NCI-H1694 (cell line): Measurements from ENCODE around the gene MAP3K2.
"Not testable (repeated sequence)": the region's sequence is repeated elsewhere in the genome, so short reads cannot be mapped to it uniquely, and the experiment has no call there.

Experiments used
- DNase-seq: peaks from one replicate; lab custom pipeline; 2025; lab: John Stamatoyannopoulos, UW

The MAP3K2 gene

DNA sequence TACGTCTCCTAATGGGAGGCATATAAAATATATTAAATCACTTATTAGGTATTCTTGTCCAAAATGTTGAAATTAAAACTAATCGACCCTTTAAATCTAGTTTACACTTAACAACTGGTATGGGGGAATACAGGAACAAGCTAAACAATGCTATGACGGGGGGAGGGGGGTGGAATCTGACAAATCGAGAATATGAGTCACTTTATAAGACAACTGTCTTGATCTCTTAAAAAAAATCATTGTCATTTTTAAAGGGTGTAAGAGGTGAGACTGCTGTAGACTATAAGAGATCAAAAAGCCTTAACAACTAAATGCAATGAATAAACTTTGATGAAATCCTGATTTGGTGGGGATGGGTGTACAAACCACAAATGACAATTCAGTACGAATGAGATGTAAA is 6.0 kb downstream of the MAP3K2 start:
- no peak for DNase-seq

DNA sequence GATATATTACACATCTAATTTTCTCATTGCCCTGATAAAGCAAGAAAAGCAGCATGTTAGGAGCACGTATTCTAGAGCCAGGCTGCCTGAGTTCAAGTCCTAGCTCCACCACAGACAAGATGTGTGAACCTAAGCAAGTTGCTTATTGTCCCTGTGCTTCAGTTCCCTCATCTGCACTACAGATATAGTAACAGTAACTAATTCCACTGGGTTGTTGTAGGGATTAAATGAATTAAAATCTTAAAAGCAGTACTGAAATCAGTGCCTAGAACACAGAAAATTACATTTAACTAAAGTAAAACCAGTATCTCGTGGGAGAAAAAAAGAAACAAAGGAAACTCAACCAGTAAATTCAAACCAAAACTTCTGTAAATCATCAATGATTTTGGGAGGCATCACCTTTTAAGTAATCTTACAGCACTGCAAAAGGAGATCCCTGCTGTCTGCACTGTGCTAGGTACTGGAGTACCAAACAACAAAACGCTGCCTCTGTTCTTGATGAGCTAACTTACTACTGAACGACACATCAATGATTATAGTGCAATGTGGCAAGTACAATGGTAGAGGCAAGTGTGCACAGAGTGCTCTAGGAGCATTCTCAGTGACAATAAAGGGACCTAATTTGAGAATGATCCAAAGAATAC is 7.9 kb downstream of the MAP3K2 start:
- no peak for DNase-seq

DNA sequence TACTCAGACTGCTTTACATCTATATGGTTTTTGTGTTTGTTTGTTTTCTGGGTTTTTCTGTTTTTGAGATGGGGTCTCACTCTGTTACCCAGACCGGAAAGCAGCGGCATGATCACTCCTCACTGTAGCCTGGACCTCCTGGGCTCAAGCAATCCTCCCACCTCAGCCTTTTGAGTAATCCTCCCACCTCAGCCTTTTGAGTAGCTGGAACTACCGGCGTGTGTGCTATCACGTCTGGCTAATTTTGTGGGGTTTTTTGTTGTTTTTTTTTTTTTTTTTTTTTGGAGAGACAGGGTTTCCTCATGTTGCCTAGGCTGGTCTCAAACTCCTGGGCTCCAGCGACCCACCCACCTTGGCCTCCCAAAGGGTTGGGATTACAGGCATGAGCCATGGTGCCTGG is 9.1 kb downstream of the MAP3K2 start:
- DNase-seq, result no peak

DNA sequence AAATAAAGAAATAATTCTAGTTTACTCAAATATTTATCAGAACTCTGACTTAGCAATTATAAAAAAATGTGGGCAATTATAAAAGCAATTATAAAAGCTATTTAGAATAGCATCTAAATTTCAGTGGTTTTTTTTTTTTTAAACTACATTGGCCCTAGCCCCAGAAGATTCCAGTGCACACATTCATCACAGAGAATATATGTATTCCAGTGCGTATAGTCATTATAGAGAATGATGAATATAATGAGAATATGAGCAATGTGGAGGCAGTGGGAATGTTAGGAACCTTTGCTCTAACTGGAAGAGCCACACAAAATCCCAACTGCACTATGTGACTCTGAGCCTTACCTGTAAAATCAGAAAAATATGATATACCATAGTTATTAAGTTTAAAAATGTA is 10.5 kb downstream of the MAP3K2 start:
- DNase-seq, result no peak

DNA sequence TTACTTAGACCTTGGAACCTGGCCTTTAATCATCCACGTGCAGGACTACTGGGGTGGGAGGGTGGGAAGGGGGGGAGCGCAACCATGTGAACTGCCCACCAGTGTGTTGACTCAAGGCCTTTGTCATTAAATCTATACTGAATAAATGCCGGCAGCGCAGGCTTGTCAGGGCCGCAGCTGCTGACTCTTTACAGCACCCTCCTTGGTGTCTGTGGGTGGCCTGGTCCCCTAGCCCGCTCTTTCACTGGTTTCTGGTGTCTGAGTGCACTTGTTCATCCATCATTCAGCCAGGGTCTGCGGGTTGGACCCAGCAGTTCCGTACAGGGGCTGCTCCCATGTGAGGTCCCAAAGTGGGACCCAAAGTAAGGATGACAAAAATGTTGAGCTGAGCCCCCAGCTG is 11.5 kb downstream of the MAP3K2 start:
- no peak for DNase-seq

DNA sequence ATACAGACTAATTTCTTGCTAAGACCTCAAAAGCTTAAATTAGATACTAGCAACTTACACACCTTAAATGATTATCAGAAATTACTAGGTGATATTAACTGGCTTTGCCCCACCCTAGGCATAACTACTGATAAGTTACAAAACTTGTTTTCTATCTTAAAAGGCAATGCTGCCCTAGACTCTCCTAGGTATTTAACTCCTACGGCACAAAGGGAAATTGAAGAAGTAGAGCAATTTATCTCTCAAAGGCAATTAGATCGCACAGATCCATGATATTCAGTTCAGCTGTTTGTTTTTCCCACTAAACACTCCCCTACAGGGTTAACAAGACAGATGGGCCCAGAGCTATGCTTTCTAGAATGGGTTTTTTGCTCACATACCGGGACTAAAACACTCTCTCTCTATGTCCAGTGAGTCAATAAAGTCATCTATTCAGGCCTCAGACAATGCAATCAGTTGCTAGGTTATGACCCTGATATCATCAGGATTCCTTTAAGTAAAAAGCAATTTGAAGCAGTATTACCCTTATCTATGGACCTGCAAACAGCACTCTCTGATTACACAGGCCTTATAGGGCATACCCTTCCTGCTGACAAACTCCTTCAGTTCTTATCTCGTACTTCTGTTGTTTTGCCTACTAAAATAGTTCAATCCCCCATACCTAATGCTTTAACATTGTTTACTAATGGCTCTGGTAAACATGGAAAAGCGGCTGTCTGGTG is 14.3 kb downstream of the MAP3K2 start:
- DNase-seq, result no peak

DNA sequence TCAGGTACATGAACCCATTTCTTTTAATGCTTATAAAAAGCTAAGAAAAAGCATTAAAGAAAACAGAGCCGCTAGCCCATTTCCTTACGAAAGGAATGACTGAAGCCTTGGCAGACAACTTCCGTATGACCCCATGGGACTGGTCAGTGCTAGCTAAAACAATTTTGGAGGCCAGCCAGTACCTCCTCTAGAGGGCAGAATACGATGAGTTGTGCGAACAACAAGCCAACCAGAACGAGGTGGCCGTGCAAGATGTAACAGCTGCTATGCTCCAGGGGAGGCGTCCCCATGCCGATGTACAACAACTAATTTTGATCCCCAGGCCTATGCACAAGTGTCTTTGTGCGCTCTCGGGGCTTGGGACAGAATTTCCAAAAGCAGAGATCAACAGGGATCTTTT is 16.7 kb downstream of the MAP3K2 start:
- DNase-seq, result no peak

DNA sequence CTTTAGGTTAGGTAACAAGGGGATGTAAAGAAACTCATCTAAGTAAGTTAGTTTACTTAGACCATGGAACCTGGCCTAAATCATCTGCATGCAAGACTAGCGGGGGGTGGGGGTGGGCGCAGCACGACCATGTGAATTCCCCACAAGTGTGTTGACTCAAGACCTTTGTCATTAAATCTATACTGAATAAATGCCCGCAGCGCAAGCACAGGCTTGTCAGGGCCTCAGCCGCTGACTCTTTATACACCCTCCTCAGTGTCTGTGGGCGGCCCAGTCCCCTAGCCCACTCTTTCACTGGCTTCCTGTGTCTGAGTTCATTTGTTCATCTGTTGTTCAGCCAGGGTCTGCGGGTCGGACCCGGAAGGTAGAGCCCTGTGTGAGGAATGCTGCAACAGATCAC is 17.8 kb downstream of the MAP3K2 start:
- no peak for DNase-seq

DNA sequence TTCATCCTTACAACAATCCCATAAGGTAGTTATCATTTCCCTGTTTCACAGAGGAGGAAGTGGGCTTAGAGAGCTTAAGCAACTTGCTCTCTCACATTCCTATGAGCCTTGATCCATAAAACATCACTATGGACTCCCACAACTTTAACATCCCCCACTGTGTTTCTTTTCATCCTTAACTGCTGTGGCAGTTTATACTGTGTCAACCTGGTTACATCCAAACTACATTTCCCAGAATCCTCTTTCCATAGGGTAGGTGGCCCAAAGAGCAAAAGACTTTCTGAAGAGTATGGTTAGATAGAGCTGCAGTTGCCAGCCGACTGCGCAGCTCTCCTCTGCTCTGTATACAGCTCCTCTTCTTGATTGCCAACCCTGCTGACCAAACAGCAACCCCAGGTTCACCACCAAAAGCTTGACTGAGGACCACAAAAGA is 22.5 kb downstream of the MAP3K2 start:
- DNase-seq, result no peak

DNA sequence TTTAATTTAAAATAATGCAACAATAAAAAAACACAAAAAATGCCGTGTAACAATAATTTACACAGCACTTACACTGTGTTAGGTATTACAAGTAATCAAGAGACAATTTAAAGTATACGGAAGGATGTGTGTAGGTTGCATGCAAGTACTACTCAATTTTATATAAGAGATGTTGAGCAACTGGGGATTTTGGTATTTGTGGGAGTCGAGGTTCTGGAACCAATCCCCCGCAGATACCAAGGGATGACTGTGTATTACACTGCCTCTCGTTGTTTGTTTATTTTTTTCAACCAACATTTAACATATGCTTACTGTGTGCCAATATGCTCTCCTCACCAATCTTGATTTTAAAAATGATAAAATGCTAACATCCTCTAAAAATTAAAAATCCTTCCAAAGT is 24.8 kb downstream of the MAP3K2 start:
- DNase-seq, result no peak

DNA sequence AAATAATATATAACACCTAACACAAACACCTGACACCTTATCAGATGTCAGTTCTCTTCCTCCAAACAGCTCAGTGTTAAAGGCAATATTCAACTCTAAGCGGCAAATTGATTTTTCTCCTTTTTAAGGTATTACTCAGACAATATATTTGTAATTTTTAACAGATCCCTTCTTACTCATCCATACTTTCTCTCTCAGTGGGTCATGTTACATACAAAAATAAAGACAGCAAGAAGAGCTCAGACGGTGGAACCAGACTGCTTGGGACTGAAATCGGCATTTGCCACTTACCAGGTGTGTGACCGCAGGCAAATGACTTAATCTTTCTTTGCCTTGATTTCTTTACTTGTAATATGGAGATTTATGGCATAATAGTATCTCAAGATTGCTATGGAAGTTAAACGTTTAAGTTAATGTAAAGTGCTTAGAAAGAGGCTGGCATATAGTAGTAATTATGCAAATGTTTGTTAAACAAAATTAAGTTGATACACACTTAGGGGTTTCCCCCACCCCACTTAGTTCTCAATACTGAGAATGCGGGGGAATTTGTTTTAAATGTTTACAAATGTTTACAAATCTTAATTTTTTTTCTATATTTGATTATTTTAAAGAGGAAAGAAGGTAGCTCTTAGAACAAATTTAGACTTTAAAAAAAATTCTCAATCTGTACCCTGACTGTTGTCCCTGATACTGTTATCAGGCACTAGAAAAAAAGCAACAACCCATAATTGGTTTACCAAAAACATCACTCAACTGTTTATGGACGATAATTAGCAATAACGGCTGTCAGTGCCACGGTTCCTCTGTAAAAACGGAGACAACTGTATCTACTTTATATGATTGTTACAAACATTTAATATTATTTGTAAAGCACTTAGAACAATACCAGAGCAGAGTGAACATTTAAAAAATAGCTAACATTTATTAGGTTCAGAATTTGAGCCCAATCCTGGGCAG is 25.6 kb downstream of the MAP3K2 start:
- DNase-seq, result no peak

DNA sequence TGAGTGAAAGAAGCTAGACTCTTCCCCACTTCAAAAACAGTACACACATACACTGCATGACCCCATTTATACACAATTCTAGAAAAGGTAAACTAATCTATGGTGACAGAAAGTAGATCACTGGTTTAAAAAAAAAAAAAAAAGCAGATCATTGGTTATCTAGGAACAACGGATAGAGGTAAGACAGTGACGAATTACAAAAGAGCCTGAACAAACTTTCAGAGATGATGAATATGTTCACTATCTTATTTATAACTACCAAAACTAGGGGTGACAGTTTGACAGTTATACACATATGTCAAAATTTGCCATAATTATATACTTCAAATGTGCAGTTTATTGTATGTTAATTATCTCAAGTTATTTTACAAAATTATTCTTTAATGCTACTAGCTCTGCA is 27.5 kb downstream of the MAP3K2 start:
- no peak for DNase-seq

DNA sequence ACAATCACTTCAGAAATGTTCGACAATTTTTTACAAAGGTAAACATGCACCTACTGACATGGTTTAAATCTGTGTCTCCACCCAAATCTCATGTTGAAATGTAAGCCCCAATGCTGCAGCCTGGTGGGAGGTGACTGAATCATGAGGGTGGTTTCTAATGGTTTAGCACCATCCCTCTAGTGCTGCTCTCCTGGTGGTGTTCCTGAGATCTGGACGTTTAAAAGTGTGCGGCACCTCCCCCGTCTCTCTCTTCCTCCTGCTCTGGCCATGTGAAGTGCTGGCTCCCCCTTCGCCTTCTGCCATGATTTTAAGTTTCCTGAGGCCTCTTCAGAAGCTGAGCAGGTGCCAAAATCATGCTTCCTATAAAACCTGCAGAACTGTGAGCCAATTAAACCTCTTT is 28.3 kb downstream of the MAP3K2 start:
- DNase-seq, result no peak

DNA sequence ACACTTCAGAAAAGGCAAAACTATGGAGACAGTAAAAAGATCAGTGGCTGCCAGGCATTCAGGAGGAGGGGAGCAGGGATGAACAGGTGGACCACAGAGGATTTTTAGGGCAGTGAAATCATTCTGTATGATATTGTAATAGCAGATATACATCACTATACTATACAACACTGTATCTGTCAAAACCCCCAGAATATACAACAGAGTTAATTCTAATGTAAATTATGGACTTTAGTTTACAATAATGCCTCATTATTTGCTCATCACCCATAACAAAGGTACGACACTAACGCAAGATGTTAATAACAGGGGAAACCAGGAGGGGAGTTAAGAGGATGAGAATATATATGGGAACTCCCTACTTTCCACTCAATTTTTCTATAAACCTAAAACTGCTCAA is 28.8 kb downstream of the MAP3K2 start:
- DNase-seq, result no peak

DNA sequence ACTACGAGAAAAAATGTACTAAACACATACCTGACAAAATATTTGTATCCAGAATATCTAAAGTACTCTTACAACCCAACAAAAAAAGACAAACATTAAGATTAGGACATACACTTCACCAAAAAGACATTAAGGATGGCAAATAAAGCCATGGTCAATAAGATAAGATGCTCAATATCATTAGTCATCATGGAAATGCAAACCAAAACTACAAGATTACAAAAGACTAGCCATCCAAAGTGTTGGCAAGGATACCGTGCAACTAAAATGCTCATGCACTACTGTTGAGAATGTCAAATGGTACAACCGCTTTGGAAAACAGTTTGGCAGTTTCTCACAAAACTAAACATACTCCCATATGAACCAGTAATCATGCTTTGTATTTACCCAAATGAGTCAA is 29.7 kb downstream of the MAP3K2 start:
- no peak for DNase-seq

DNA sequence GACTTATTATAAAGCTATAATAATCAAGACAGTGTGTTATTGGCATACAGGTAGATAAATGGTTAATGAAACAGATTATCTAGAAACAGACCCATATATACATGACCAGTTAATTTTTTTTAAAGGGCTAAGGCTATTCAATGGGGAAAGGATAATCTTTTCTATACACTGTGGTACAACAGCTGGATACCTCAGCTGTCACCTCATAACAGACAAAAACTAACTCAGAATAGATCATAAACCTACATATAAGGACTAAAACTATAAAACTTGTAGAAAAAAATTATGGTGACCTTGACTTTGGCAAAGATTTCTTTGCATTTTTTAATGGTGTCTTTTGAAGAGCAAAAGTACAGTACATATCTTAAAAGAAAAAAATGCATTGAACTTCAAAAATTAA is 30.2 kb downstream of the MAP3K2 start:
- no peak for DNase-seq

DNA sequence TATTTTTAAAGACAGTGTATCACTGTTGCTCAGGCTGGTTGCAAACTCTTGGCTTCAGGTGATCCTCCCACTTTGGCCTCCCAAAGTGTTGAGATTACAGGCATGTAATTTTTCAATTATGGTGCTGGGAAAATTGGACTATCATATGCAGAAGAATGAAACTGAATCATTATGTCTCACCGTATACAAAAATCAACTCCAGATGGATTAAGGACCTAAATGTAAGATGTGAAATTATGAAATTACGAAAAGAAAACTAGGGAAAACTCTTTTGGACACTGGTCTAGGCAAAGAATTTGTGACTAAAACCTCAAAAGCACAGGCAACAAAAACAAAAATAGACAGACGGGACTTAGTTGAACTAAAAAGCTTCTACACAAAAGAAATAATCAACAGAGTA is 31.2 kb downstream of the MAP3K2 start:
- DNase-seq, result no peak

DNA sequence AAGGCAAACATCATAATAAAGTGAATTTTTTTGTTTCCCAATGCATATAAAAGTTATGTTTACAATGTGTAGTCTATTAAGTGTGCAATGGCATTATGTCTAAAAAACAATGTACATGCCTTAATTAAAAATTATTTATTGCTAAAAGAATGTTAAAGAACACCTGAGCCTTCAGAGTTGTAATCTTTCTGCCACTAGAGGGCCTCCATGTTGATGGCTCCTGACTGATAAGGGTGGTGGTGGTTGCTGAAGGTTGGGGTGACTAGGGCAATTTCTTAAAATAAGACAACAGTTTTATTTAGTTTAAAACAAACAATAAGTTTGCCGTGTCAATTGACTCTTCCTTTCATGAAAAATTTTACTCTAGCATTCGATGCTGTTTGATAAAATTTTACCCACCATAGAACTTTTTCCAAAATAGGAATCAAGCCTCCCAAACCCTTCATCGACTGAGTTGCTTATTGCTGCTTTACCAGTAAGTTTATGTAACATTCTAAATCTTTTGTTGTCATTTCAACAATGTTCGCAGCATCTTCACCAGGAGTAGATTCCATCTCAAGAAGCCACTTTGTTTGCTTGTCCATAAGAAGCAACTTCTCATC is 32.3 kb downstream of the MAP3K2 start:
- DNase-seq, result no peak

DNA sequence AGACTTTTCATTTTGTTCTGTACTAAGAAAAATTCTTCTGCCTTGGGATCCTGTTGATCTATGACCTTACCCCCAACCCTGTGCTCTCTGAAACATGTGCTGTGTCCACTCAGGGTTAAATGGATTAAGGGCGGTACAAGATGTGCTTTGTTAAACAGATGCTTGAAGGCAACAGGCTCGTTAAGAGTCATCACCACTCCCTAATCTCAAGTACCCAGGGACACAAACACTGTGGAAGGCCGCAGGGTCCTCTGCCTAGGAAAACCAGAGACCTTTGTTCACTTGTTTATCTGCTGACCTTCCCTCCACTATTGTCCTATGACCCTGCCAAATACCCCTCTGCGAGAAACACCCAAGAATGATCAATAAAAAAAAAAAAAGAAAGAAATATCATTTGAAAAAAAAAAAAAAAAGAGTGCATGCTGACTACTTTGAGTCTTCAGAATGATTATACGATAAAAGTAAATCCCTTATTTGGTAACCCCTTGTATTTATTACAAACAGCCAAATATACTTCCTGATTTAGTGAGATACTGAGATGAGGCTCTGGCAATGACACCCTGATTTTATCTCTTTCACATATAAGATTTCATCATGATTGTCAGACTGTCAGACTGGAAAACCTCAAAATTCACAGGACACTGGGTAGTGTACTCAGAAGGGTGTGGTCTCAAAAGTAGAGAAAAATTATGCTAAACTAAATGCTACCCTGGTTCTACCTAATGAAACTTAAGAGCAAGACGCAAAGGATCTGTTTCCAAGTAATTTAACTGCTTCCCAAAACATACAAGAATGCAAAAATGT is 33.7 kb downstream of the MAP3K2 start:
- not testable (repeated sequence) for DNase-seq

DNA sequence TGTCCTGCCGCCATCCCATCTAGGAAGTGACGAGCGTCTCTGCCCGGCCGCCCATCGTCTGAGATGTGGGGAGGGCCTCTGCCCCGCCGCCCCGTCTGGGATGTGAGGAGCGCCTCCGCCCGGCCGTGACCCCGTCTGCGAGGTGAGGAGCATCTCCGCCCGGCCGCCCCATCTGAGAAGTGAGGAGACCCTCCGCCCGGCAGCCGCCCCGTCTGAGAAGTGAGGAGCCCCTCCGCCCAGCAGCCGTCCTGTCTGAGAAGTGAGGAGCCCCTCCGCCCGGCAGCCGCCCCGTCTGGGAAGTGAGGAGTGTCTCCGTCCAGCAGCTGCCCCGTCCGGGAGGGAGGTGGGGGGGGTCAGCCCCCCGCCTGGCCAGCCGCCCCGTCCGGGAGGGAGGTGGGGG is 34.6 kb downstream of the MAP3K2 start:
- DNase-seq, result not testable (repeated sequence)

DNA sequence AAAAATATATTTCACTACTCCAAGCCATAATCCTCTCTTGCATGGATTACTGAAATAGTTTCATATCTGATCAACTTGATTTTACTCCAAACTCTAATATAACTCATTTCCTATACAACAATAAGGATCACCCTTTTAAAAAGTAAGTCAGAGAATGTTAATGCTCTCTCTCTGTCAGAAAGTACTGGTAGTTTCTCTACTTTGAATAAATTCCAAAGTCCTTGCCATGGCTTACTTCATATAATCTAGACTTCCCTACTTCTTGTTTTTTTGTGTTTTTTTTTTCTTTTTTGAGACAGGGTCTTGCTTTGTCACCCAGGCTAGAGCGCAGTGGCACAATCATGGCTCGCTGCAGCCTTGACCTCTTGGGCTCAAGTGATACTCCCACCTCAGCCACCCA is 36.2 kb downstream of the MAP3K2 start:
- no peak for DNase-seq
